Muscle of leg (tissue), 16 donors: ENCODE measurements around the gene TEX29. TPM values are rescaled to one million over a fixed set of nuclear protein-coding genes. Genes with fewer than 3 reads are reported as not detected.

Experiments used
- DNase-seq: peaks from one replicate; pipeline ENCODE4 v3.0.0; 2013
- H3K27ac ChIP-seq: one replicate; pipeline ENCODE4 v1.5.1; 2013; ENCODE audit warnings: mild to moderate bottlenecking, low read length, control low read depth
- H3K27me3 ChIP-seq: one replicate; pipeline ENCODE4 v1.6.1; 2013; ENCODE audit warnings: low read length; ENCODE audit not compliant: control insufficient read depth, insufficient read depth
- H3K36me3 ChIP-seq: one replicate; pipeline ENCODE4 v1.6.1; 2013; ENCODE audit warnings: low read length; ENCODE audit not compliant: control insufficient read depth, insufficient read depth
- H3K4me1 ChIP-seq: one replicate; pipeline ENCODE4 v1.6.1; 2013; ENCODE audit warnings: low read length; ENCODE audit not compliant: control insufficient read depth, insufficient read depth
- H3K4me3 ChIP-seq: one replicate; pipeline ENCODE4 v1.5.1; 2013; ENCODE audit warnings: low read length, control low read depth
- H3K9me3 ChIP-seq: replicated peaks from 2 replicates; pipeline ENCODE4 v1.6.1; 2013; ENCODE audit warnings: low read depth, low read length; ENCODE audit not compliant: control insufficient read depth
- WGBS: methylation state at CpG from one replicate; pipeline ENCODE4 v1.1.5; 2013; ENCODE audit warnings: missing lambda C conversion rate; ENCODE audit not compliant: insufficient coverage; 5-methylcytosine and 5-hydroxymethylcytosine counted together
- long read RNA-seq, 11 donors: transcript quantifications; one replicate each; lab custom pipeline, GENCODE V29; 2026
- polyA plus RNA-seq, 8 donors: library from polyadenylated mRNA; unstranded; fragments of 120-200 nt; gene quantifications; one replicate each; pipeline versions ENCODE4 v1.2.1 to v1.2.3, GENCODE V29; 2013; ENCODE audit warnings: inconsistent platforms in 1 of 8, low replicate concordance in 1 of 8; ENCODE audit not compliant: insufficient read length in 8 of 8, insufficient read depth in 1 of 8
- total RNA-seq: library from RNA; stranded (reverse); fragments of 120-200 nt; gene quantifications from one replicate; pipeline ENCODE4 v1.2.4, GENCODE V29; 2013

TEX29 gene
- total RNA-seq = 0.22 TPM
- under 1 TPM; 0.15 to 0.67 (median 0.36) TPM for polyA plus RNA-seq
- long read RNA-seq, donor 1 = 0 reads
- long read RNA-seq, donor 2 = 0 reads
- long read RNA-seq, donor 3 = 0 reads
- long read RNA-seq, donor 4 = 0 reads
- long read RNA-seq, donor 5 = 0 reads
- long read RNA-seq, donor 6 = 0 reads
- long read RNA-seq, donor 7 = 0 reads
- long read RNA-seq, donor 8 = 0 reads
- long read RNA-seq, donor 9 = 0 reads
- long read RNA-seq, donor 10 = 0 reads
- long read RNA-seq, donor 11 = 0 reads

GRCh38 chr13:111319998-111320911, at the start of gene TEX29:
TEX29 (plus strand) TSS chr13:111320642; CDS start chr13:111320891, 249 bp downstream.
- 78% methylated on average over 25 of the region's 35 CpGs for WGBS
- Histone ChIP-seq H3K27ac (no peak within 1 kb of the TSS), H3K4me3 (no peak within 1 kb of the TSS), H3K4me1 (no peaks in the 10 kb centered on the region), H3K27me3 (no peaks in the 10 kb centered on the region), H3K36me3 (peaks cover 8% of the 10 kb centered on the region), H3K9me3 (no peaks in the 10 kb centered on the region)
- no peak for DNase-seq

- no peaks in the 10 kb centered on the region for H3K9me3 ChIP-seq
- H3K4me3 ChIP-seq = no peak overlapping the region
- H3K4me1 ChIP-seq = peaks cover 7% of the 10 kb centered on the region
- H3K27me3 ChIP-seq = no peaks in the 10 kb centered on the region
- H3K36me3 ChIP-seq = peaks cover 65% of the 10 kb centered on the region
- DNase-seq = no peak
- no peak overlapping the region for H3K27ac ChIP-seq
- 84% methylated on average over 15 of the region's 20 CpGs for WGBS
Measured at GRCh38 chr13:111270765-111271698, 49.4 kb upstream of the TEX29 start.

DNA sequence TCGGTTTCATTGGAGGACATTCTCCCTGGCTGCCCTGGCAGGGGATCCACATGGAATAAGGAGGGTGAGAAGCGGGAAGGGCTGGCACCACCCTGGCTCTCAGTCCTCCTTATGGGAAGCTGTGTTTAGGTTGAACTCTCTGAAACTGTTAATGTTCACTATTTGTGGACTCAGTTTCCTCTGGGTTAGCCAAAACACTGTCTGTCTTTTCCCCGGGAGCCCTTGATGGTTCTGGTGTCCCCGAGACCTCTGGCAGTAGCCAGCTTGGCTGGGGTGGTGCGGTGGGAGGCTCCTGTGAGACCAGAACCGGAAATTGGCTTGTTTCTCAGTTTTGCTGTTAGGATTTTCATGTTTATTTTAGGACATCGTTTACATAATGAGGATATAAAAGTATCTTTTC, 48.3 kb upstream of the TEX29 start:
- Histone ChIP-seq H3K4me1 (peaks cover 1% of the 10 kb centered on the region), H3K9me3 (no peaks in the 10 kb centered on the region), H3K27me3 (no peaks in the 10 kb centered on the region), H3K27ac (no peak overlapping the region), H3K4me3 (no peak overlapping the region), H3K36me3 (peaks cover 68% of the 10 kb centered on the region)
- 76% methylated on average over 3 of the region's 7 CpGs for WGBS
- no peak for DNase-seq

- H3K9me3 ChIP-seq = no peaks in the 10 kb centered on the region
- H3K27ac ChIP-seq = no peak overlapping the region
- H3K36me3 ChIP-seq = peaks cover 64% of the 10 kb centered on the region
- H3K4me1 ChIP-seq = peaks cover 7% of the 10 kb centered on the region
- no peak for DNase-seq
- no peaks in the 10 kb centered on the region for H3K27me3 ChIP-seq
- WGBS = 92% methylated on average over 9 of the region's 10 CpGs
- H3K4me3 ChIP-seq = no peak overlapping the region
Measured at GRCh38 chr13:111275382-111275781, 45.1 kb upstream of the TEX29 start.

DNA sequence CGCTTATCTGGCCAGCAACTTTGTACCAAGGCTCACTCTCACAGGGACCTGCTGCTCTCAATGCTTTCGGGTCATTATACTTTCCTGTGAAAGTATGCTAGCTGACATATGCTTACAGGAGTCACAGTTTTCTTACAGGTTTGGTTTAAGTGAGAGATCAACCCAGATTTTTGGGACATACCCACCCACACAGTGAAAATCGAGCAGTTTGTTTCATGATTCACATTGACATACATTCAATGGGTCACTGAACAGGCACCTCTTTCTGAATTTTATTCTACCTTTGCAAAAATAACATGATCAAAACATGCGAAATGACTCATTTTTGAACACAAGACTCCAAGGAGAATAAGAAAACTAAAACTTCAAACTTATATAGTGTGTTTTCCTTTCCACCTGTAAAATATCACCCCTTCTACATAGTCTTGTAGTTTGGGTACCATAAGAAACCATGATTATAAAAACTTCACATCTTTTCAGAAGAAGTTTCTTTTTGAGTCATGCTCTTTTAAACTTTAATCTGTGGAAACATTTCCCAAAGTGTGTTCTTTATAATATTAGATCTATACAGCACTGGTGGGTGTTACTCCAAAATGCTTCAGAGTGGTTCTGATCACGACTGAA, 44.3 kb upstream of the TEX29 start:
- H3K9me3 ChIP-seq = no peaks in the 10 kb centered on the region
- no peak for DNase-seq
- no peaks in the 10 kb centered on the region for H3K27me3 ChIP-seq
- H3K4me1 ChIP-seq = peaks cover 7% of the 10 kb centered on the region
- H3K4me3 ChIP-seq = no peak overlapping the region
- WGBS = no CpG with 5 or more reads among the region's 5 CpGs
- H3K27ac ChIP-seq = no peak overlapping the region
- H3K36me3 ChIP-seq = peaks cover 63% of the 10 kb centered on the region

DNA sequence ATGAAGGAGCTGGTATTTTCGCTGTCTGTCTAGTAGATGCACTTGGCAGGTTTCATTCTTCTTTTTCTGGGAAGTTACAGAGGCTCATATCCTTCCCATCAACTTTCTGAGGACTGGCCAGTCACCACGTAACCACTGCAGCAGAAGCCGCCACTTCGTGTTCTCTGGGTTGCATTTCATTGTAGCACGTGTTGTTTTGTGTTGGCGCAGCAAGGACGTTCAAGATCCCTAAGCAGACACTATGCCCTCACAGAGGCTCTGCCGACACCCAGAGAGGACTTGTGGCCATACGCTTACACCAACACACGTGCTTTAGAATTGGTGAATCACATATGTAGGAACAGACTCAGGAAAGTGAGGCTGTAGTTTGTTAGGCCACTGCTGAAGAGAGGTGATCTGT, 42.2 kb upstream of the TEX29 start:
- no CpG with 5 or more reads among the region's 10 CpGs for WGBS
- H3K4me3 ChIP-seq = no peak overlapping the region
- no peaks in the 10 kb centered on the region for H3K9me3 ChIP-seq
- no peaks in the 10 kb centered on the region for H3K27me3 ChIP-seq
- peak; percentile 36 for DNase-seq
- peaks cover 52% of the 10 kb centered on the region for H3K36me3 ChIP-seq
- H3K27ac ChIP-seq = peak overlapping the region; percentile 54
- H3K4me1 ChIP-seq = peaks cover 18% of the 10 kb centered on the region

- Histone ChIP-seq H3K27ac (peak overlapping the region; percentile 54), H3K36me3 (peaks cover 52% of the 10 kb centered on the region), H3K4me1 (peaks cover 18% of the 10 kb centered on the region), H3K4me3 (no peak overlapping the region), H3K27me3 (no peaks in the 10 kb centered on the region), H3K9me3 (no peaks in the 10 kb centered on the region)
- WGBS = 59% methylated on average over 14 of the region's 17 CpGs
- peak; percentile 82 for DNase-seq
Measured at GRCh38 chr13:111278743-111279652, 41.4 kb upstream of the TEX29 start.

- Histone ChIP-seq H3K36me3 (peaks cover 59% of the 10 kb centered on the region), H3K9me3 (no peaks in the 10 kb centered on the region), H3K27ac (no peak overlapping the region), H3K4me3 (no peak overlapping the region), H3K4me1 (peaks cover 21% of the 10 kb centered on the region), H3K27me3 (no peaks in the 10 kb centered on the region)
- WGBS = 40% methylated on average over 1 of the region's 12 CpGs
- no peak for DNase-seq
Measured at GRCh38 chr13:111280226-111280625, 40.2 kb upstream of the TEX29 start.
